K562 (cell line): ENCODE measurements around the gene BDH1. TPM values are rescaled to one million over a fixed set of nuclear protein-coding genes. Genes with fewer than 3 reads are reported as not detected.

Source experiments
- ATAC-seq: fragments of 200-7000 bp; cut with Tn5 transposase; 3 replicates; pipeline ENCODE4 v1.9.1; 2020; ENCODE audit warnings: moderate library complexity
- BruUV-seq: library from RNA; stranded (reverse); fragments of 400-500 nt; replicated peaks from 2 replicates; lab custom pipeline; 2021; lab: Mats Ljungman, UMichigan
- CTCF ChIA-PET: fragments of 300-600 bp; formaldehyde crosslinking; extraction: SDS; loops from one replicate; lab custom pipeline; 2021; ENCODE audit warnings: low intra/inter-chr PET ratio; lab: Yijun Ruan, JAX
- POLR2A ChIA-PET: fragments of 300-600, 350-650 bp; sonication (Branson Sonifier 250); formaldehyde crosslinking; extraction: SDS; loops from one replicate; lab custom pipeline; 2021; ENCODE audit warnings: antibody characterized with exemption, inconsistent platforms; lab: Yijun Ruan, JAX
- DNase-seq, 4 experiments: peaks; one replicate each; pipeline versions ENCODE4 v3.0.0 to v3.0.0-alpha.2; 2011 to 2018; ENCODE audit warnings: low spot score in 3 of 4, mixed read lengths in 3 of 4; ENCODE audit errors: extremely low read depth in 1 of 4
- FAIRE-seq: peaks from 2 replicates; lab custom pipeline; 2011; peaks lifted over from hg19 to GRCh38; lab: Jason Lieb, UNC
- H2AFZ ChIP-seq: 2 replicates; pipeline ENCODE4 v1.6.0; 2011; ENCODE audit warnings: low read depth, low read length, control low read depth, inconsistent platforms
- H3K27ac ChIP-seq: fragments of 200-600 bp; 3 replicates; pipeline ENCODE4 v1.8.0; 2011; ENCODE audit warnings: low read depth, mild to moderate bottlenecking, control low read depth, inconsistent platforms, low read length, moderate library complexity, mixed read lengths; ENCODE audit errors: extremely low read depth
- H3K27me3 ChIP-seq, 2 experiments: fragments of 300-600 bp in 1 of 2; 2 replicates in 1 of 2; 3 replicates in 1 of 2; pipeline versions ENCODE4 v1.6.0 to v1.8.0; 2011; ENCODE audit warnings: inconsistent platforms in 2 of 2, low read length in 2 of 2, mild to moderate bottlenecking in 1 of 2, mixed read lengths in 1 of 2, moderate library complexity in 1 of 2; ENCODE audit not compliant: control insufficient read depth in 2 of 2, insufficient read depth in 2 of 2
- H3K36me3 ChIP-seq: fragments of 300-600 bp; 3 replicates; pipeline ENCODE4 v1.8.0; 2011; ENCODE audit warnings: mild to moderate bottlenecking, low read length, inconsistent platforms; ENCODE audit not compliant: control insufficient read depth, insufficient read depth
- H3K4me1 ChIP-seq, 2 experiments: fragments of 200-600 bp in 1 of 2; replicated peaks in 1 of 2; 2 replicates in 1 of 2; 3 replicates in 1 of 2; pipeline versions ENCODE4 v1.5.1 to v1.8.0; 2011; ENCODE audit warnings: inconsistent platforms in 2 of 2, low read length in 2 of 2, mild to moderate bottlenecking in 1 of 2, mixed read lengths in 1 of 2, moderate library complexity in 1 of 2; ENCODE audit not compliant: control insufficient read depth in 2 of 2, insufficient read depth in 2 of 2
- H3K4me2 ChIP-seq: 2 replicates; pipeline ENCODE4 v1.6.1; 2011; ENCODE audit warnings: low read length, control low read depth, inconsistent platforms, mixed read lengths; ENCODE audit not compliant: insufficient read depth
- H3K4me3 ChIP-seq: fragments of 200-600 bp; sonication (generic), shearing (Covaris generic); 2 replicates; pipeline ENCODE4 v1.5.1; 2016; ENCODE audit warnings: control low read depth, inconsistent platforms
- H3K79me2 ChIP-seq: fragments of 200-600 bp; 3 replicates; pipeline ENCODE4 v1.8.0; 2011; ENCODE audit warnings: low read length, inconsistent platforms; ENCODE audit not compliant: control insufficient read depth, insufficient read depth
- H3K9ac ChIP-seq, 2 experiments: 2 replicates each; pipeline versions ENCODE4 v1.6.0 to v1.6.1; 2011; ENCODE audit warnings: low read depth in 2 of 2, low read length in 2 of 2, control low read depth in 1 of 2, inconsistent platforms in 1 of 2, mild to moderate bottlenecking in 1 of 2, mixed read lengths in 1 of 2; ENCODE audit not compliant: insufficient read depth in 1 of 2
- H3K9me1 ChIP-seq: one replicate; pipeline ENCODE4 v1.6.0; 2011; ENCODE audit warnings: inconsistent platforms, mild to moderate bottlenecking, low read length, moderate library complexity; ENCODE audit not compliant: control insufficient read depth, insufficient read depth
- H3K9me3 ChIP-seq: replicated peaks from 2 replicates; pipeline ENCODE4 v1.5.1; 2011; ENCODE audit warnings: low read depth, low read length, inconsistent platforms; ENCODE audit not compliant: control insufficient read depth, insufficient read depth
- H4K20me1 ChIP-seq: replicated peaks from 2 replicates; pipeline ENCODE4 v1.6.1; 2011; ENCODE audit warnings: low read length, inconsistent platforms, mixed read lengths; ENCODE audit not compliant: control insufficient read depth, insufficient read depth
- CREM ChIP-seq: IDR thresholded peaks from 2 replicates; pipeline ENCODE4 v1.6.1; 2014; ENCODE audit warnings: antibody characterized with exemption, low read depth
- KLF6 ChIP-seq: fragments of 250-450 bp; sonication (Bioruptor Pico); IDR thresholded peaks from 2 replicates; pipeline ENCODE4 v1.4.0; 2020; ENCODE audit warnings: mild to moderate bottlenecking, moderate library complexity, borderline replicate concordance
- NCOA6 ChIP-seq: fragments of 450-650 bp; IDR thresholded peaks from 2 replicates; pipeline ENCODE4 v1.6.1; 2017; ENCODE audit warnings: mild to moderate bottlenecking
- NFE2 ChIP-seq: IDR thresholded peaks from 2 replicates; pipeline ENCODE4 v1.6.1; 2014; ENCODE audit warnings: antibody characterized with exemption, low read depth
- PRMT5 ChIP-seq: sonication (generic); formaldehyde crosslinking; IDR thresholded peaks from 2 replicates; pipeline ENCODE4 v1.5.0; 2020; ENCODE audit warnings: missing genetic modification reagents
- YBX1 ChIP-seq: fragments of 450-650 bp; IDR thresholded peaks from 2 replicates; pipeline ENCODE4 v1.7.1; 2016; ENCODE audit warnings: mild to moderate bottlenecking
- ZC3H11A ChIP-seq: IDR thresholded peaks from 2 replicates; pipeline ENCODE4 v1.6.1; 2012; ENCODE audit warnings: low read depth, low read length, improper control_type of control experiment
- ZC3H8 ChIP-seq: fragments of 450-650 bp; IDR thresholded peaks from 2 replicates; pipeline ENCODE4 v1.6.1; 2017
- ZNF384 ChIP-seq: IDR thresholded peaks from 2 replicates; pipeline ENCODE4 v1.6.1; 2012; ENCODE audit warnings: low read depth, low read length, improper control_type of control experiment
- WGBS: fragments of 100-300 bp; shearing (Covaris generic); methylation state at CpG from one replicate; pipeline ENCODE4 v1.1.6; 2016; ENCODE audit warnings: low coverage, mixed read lengths; ENCODE audit not compliant: insufficient coverage; ENCODE audit errors: missing lambda C conversion rate; 5-methylcytosine and 5-hydroxymethylcytosine counted together
- in situ Hi-C: fragments of 300-500 bp; cut with MboI; formaldehyde crosslinking; loops from 4 replicates; pipeline ENCODE4 v1.15.0; 2018; ENCODE audit warnings: inconsistent platforms, mixed read lengths
- intact Hi-C: fragments of 100-400 bp; cut with micrococcal nuclease; formaldehyde crosslinking; loops from 2 replicates; pipeline ENCODE4 v1.14.2; 2022
- polyA plus RNA-seq, 8 experiments: library from polyadenylated mRNA; depleted of rRNA in 4 of 8; stranded (reverse) in 5 of 8; unstranded in 3 of 8; fragments of >200 nt; fragmentation: Nextera tagmentation in 2 of 8; fragmentation: Illumina TruSeq in 1 of 8; extraction: Ambion mirVana in 2 of 8; extraction: Trizol in 1 of 8; gene quantifications; 2 replicates each; pipeline versions ENCODE4 v1.2.1 to v1.2.3, GENCODE V29; 2011 to 2014; ENCODE audit warnings: inconsistent platforms in 1 of 8, missing spikeins in 1 of 8
- total RNA-seq, 7 experiments: library from RNA; depleted of rRNA in 6 of 7; stranded (reverse); fragments of >200 nt in 6 of 7; fragmentation: Illumina TruSeq in 2 of 7; extraction: Trizol in 2 of 7; gene quantifications; 2 replicates each; pipeline versions ENCODE4 v1.2.1 to v1.2.3, GENCODE V29; 2011 to 2021; ENCODE audit warnings: low replicate concordance in 1 of 7
- TF ChIP-seq, protein P1 (sequence below): fragments of 450-650 bp; IDR thresholded peaks from 2 replicates; pipeline ENCODE4 v1.6.1; 2018; ENCODE audit warnings: mild to moderate bottlenecking, low read depth; ENCODE audit not compliant: partially characterized antibody
- TF ChIP-seq, protein P2 (sequence below): fragments of 250-450 bp; sonication (Bioruptor Pico); IDR thresholded peaks from 2 replicates; pipeline ENCODE4 v1.4.0; 2020

BDH1 gene
- total and polyA plus RNA-seq, 9 of the 15 experiments (the other 6 are each of a cell fraction or from before 2014, with no cell fraction given): 0.07 to 0.89 (median 0.12) TPM; not detected in 3

DNA sequence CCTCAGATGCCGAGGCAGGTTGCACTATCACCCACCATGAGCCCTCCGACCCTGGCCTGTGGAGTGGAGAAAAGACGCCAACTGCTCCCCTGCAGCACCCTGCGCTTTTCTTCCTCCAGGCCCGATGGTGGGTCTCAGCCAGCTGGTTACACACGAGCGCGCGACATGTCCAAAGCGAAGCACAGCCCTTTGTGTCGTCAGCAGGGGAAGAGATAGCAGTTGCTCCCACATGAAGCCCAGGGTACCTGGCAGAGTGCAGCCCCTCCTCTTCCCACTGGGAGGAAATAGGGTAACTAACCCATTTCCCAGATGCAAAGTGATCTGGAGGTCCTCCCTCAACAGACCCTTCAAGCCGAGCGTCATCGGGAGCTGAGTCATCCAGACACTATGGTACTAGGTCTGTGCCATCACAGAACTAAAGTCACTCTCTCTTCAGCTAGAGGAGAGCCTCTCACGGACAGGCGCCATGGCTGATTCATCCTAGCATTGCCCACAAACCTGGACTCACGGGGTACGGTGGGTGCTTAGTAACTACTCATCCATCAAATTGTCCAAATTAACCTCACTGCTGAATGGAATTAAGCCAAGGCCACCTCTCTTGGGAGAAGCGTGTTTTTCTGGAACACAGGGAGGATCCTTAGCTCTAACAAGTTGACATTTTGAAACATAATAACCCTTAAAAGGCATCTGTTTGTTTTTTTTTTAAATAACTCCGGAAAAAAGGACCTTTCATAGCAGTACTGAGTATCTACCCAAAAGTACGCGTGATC lies 45.2 kb upstream of the BDH1 start:
- DNase-seq: no peak
- intact Hi-C loops: no loop called here
- Histone ChIP-seq H3K9me3 (no peaks in the 10 kb centered on the region), H4K20me1 (no peaks in the 10 kb centered on the region), H3K9ac (no peak overlapping the region; a peak in 1 of 4 replicates), H3K36me3 (peaks cover under 1% of the 10 kb centered on the region; the same call in 1 of the 3 replicates), H3K27ac (no peak overlapping the region), H2AFZ (no peak overlapping the region), H3K27me3 (no peaks in the 10 kb centered on the region), H3K9me1 (no peaks in the 10 kb centered on the region), H3K4me1 (peaks cover 10 to 24% of the 10 kb centered on the region in 2 experiments; a peak in 4 of 5 replicates), H3K4me2 (no peak overlapping the region), H3K79me2 (no peaks in the 10 kb centered on the region), H3K4me3 (no peak overlapping the region)
- WGBS: 91% methylated on average over 22 of the region's 22 CpGs
- in situ Hi-C loops: no loop called here
- BruUV-seq: no TSS peak
- no peak for ATAC-seq
- TF ChIP-seq ZC3H8 (no peak), ZNF384 (no peak), ZC3H11A (no peak), KLF6 (CRISPR knock-in tag) (no peak), CREM (no peak), NFE2 (no peak), PRMT5 (CRISPR knock-in tag) (no peak), NCOA6 (no peak), YBX1 (no peak)
- TF ChIP-seq, protein P1, sequence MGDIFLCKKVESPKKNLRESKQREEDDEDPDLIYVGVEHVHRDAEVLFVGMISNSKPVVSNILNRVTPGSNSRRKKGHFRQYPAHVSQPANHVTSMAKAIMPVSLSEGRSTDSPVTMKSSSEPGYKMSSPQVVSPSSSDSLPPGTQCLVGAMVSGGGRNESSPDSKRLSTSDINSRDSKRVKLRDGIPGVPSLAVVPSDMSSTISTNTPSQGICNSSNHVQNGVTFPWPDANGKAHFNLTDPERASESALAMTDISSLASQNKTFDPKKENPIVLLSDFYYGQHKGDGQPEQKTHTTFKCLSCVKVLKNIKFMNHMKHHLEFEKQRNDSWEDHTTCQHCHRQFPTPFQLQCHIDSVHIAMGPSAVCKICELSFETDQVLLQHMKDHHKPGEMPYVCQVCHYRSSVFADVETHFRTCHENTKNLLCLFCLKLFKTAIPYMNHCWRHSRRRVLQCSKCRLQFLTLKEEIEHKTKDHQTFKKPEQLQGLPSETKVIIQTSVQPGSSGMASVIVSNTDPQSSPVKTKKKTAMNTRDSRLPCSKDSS: no peak
- TF ChIP-seq, protein P2, sequence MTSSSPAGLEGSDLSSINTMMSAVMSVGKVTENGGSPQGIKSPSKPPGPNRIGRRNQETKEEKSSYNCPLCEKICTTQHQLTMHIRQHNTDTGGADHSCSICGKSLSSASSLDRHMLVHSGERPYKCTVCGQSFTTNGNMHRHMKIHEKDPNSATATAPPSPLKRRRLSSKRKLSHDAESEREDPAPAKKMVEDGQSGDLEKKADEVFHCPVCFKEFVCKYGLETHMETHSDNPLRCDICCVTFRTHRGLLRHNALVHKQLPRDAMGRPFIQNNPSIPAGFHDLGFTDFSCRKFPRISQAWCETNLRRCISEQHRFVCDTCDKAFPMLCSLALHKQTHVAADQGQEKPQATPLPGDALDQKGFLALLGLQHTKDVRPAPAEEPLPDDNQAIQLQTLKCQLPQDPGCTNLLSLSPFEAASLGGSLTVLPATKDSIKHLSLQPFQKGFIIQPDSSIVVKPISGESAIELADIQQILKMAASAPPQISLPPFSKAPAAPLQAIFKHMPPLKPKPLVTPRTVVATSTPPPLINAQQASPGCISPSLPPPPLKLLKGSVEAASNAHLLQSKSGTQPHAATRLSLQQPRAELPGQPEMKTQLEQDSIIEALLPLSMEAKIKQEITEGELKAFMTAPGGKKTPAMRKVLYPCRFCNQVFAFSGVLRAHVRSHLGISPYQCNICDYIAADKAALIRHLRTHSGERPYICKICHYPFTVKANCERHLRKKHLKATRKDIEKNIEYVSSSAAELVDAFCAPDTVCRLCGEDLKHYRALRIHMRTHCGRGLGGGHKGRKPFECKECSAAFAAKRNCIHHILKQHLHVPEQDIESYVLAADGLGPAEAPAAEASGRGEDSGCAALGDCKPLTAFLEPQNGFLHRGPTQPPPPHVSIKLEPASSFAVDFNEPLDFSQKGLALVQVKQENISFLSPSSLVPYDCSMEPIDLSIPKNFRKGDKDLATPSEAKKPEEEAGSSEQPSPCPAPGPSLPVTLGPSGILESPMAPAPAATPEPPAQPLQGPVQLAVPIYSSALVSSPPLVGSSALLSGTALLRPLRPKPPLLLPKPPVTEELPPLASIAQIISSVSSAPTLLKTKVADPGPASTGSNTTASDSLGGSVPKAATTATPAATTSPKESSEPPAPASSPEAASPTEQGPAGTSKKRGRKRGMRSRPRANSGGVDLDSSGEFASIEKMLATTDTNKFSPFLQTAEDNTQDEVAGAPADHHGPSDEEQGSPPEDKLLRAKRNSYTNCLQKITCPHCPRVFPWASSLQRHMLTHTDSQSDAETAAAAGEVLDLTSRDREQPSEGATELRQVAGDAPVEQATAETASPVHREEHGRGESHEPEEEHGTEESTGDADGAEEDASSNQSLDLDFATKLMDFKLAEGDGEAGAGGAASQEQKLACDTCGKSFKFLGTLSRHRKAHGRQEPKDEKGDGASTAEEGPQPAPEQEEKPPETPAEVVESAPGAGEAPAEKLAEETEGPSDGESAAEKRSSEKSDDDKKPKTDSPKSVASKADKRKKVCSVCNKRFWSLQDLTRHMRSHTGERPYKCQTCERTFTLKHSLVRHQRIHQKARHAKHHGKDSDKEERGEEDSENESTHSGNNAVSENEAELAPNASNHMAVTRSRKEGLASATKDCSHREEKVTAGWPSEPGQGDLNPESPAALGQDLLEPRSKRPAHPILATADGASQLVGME (CRISPR knock-in tag): no peak
- ChIA-PET CTCF (no interaction called here), POLR2A (interaction anchor here (0.5 to 1.4 kb wide), 4 partner anchors 11 to 630 kb away, joined by 3 to 5 read pairs (median 4); no protein-coding TSS in a partner anchor)
- FAIRE-seq: no peak
